HG03575 (cell line): ENCODE results near the gene UNC13D.
"Not testable (repeated sequence)": the region's sequence is repeated elsewhere in the genome, so short reads cannot be mapped to it uniquely, and the experiment has no call there.

Source experiments
- ATAC-seq: cut with Tn5 transposase; IDR thresholded peaks from one replicate; pipeline ENCODE4 v1.9.1; 2021; ENCODE audit not compliant: unreplicated experiment, insufficient number of reproducible peaks, low FRiP score; ENCODE audit errors: extremely low read depth

The UNC13D gene

GRCh38 chr17:75843577-75844529 lies at the start of gene UNC13D:
Gene UNC13D, minus strand, starts transcription at chr17:75844404. Its CDS starts 67 bp downstream, at chr17:75844337.
- no peak for ATAC-seq

GRCh38 chr17:75893305-75894048 lies 49.3 kb upstream of the UNC13D start:
- no peak for ATAC-seq

- ATAC-seq, result no peak
Measured at GRCh38 chr17:75892556-75893224, 48.5 kb upstream of the UNC13D start.

- ATAC-seq, result no peak
Measured at GRCh38 chr17:75891605-75892555, 47.7 kb upstream of the UNC13D start.

- ATAC-seq, result no peak
Measured at GRCh38 chr17:75891022-75891604, 46.9 kb upstream of the UNC13D start.

GRCh38 chr17:75889454-75889853 lies 45.2 kb upstream of the UNC13D start:
- ATAC-seq, result no peak

GRCh38 chr17:75888484-75888883 lies 44.3 kb upstream of the UNC13D start:
- no peak for ATAC-seq

GRCh38 chr17:75885860-75886259 lies 41.7 kb upstream of the UNC13D start:
- ATAC-seq, result not testable (repeated sequence)

GRCh38 chr17:75885431-75885830 lies 41.2 kb upstream of the UNC13D start:
- ATAC-seq, result no peak

GRCh38 chr17:75881678-75882454 lies 37.7 kb upstream of the UNC13D start:
- no peak for ATAC-seq

- ATAC-seq, result no peak
Measured at GRCh38 chr17:75880266-75880665, 36.1 kb upstream of the UNC13D start.

GRCh38 chr17:75878174-75878998 lies 34.2 kb upstream of the UNC13D start, which contains the start of gene TRIM47:
Gene TRIM47, minus strand, starts transcription at chr17:75878581. Its CDS starts 33 bp downstream, at chr17:75878548.
- no peak for ATAC-seq

- ATAC-seq, result no peak
Measured at GRCh38 chr17:75877752-75878173, 33.6 kb upstream of the UNC13D start.

- no peak for ATAC-seq
Measured at GRCh38 chr17:75876938-75877751, 32.9 kb upstream of the UNC13D start.

GRCh38 chr17:75876190-75876937 lies 32.2 kb upstream of the UNC13D start:
- ATAC-seq, result no peak
